Mononuclear cell (primary cell): ENCODE results near the gene ZFPM1. TPM values are rescaled to one million over a fixed set of nuclear protein-coding genes. Genes with fewer than 3 reads are reported as not detected.

Source experiments
- H3K27me3 ChIP-seq: 2 replicates; pipeline ENCODE4 v1.6.0; 2011; ENCODE audit warnings: low read length, control low read depth; ENCODE audit not compliant: insufficient read depth
- H3K4me1 ChIP-seq: 2 replicates; pipeline ENCODE4 v1.5.1; 2011; ENCODE audit warnings: mild to moderate bottlenecking, low read length, control low read depth; ENCODE audit not compliant: insufficient read depth
- H3K4me3 ChIP-seq: 2 replicates; pipeline ENCODE4 v1.5.1; 2011; ENCODE audit warnings: mild to moderate bottlenecking, low read length, moderate library complexity
- H3K9me3 ChIP-seq: 2 replicates; pipeline ENCODE4 v1.5.1; 2011; ENCODE audit warnings: low read depth, mild to moderate bottlenecking, control low read depth, low read length
- total RNA-seq: library from RNA; depleted of rRNA; stranded (reverse); fragments of >200 nt; gene quantifications from one replicate; pipeline ENCODE4 v1.2.3, GENCODE V29; 2012

Gene ZFPM1
- total RNA-seq, 1 donor, result 5.8 TPM

DNA sequence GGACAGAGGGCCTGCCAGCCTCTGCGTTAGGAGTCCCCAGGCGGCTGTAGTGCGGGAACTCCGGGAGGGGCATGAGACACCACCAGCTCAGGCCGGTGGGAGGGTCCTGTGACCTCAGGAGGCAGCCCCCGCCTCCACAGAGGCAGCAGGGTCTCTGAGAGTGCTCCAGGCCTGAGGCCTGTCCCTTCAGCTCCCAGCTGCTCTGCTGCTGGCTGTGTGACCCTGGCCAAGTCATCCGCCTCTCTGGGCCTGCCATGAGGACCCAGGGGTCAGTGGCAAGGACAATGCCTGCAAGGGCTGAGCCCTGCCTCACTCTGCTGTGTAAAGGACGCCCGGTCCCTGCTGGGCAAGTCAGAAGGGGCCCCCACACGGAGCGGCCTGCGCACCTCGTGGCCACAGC, 27.1 kb upstream of the ZFPM1 start:
- H3K27me3 ChIP-seq, result no peaks in the 10 kb centered on the region
- H3K4me3 ChIP-seq, result no peak overlapping the region
- peaks cover 9% of the 10 kb centered on the region for H3K4me1 ChIP-seq
- H3K9me3 ChIP-seq, result no peaks in the 10 kb centered on the region

- no peaks in the 10 kb centered on the region for H3K27me3 ChIP-seq
- no peaks in the 10 kb centered on the region for H3K9me3 ChIP-seq
- no peak overlapping the region for H3K4me3 ChIP-seq
- H3K4me1 ChIP-seq, result peaks cover 14% of the 10 kb centered on the region
Observed at GRCh38 chr16:88427376-88427775, 25.7 kb upstream of the ZFPM1 start.

- Histone ChIP-seq H3K4me1 (peaks cover 14% of the 10 kb centered on the region), H3K4me3 (no peak overlapping the region), H3K27me3 (no peaks in the 10 kb centered on the region), H3K9me3 (no peaks in the 10 kb centered on the region)
Observed at GRCh38 chr16:88428156-88428555, 24.9 kb upstream of the ZFPM1 start.

DNA sequence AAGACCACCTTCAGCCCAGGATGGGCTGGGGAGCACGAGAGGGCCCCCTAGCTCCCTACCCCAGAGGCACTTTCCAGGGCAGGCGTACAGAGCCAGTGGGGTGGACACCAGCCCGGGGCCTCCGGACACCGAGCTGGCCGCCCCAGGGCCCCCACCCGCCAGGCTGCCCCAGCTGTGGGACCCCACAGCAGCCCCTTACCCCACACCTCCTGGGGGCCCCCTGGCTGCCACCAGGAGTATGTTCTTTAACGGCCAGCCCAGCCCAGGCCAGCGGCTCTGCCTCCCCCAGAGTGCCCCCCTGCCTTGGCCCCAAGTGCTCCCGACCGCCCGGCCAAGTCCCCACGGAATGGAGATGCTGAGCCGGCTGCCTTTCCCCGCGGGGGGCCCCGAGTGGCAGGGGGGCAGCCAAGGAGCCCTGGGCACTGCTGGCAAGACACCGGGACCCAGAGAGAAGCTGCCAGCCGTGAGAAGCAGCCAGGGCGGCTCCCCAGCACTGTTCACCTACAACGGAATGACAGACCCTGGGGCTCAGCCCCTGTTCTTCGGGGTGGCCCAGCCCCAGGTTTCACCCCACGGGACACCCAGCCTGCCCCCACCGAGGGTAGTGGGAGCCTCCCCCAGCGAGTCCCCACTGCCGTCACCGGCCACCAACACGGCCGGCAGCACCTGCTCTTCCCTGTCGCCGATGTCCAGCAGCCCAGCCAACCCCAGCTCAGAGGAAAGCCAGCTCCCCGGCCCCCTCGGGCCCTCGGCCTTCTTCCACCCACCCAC, 24.3 kb upstream of the ZFPM1 start:
- Histone ChIP-seq H3K27me3 (no peaks in the 10 kb centered on the region), H3K4me1 (peaks cover 14% of the 10 kb centered on the region), H3K9me3 (no peaks in the 10 kb centered on the region), H3K4me3 (no peak overlapping the region)

- H3K27me3 ChIP-seq, result no peaks in the 10 kb centered on the region
- H3K4me3 ChIP-seq, result peak overlapping the region; percentile 41
- H3K9me3 ChIP-seq, result no peaks in the 10 kb centered on the region
- peaks cover 14% of the 10 kb centered on the region for H3K4me1 ChIP-seq
Observed at GRCh38 chr16:88429387-88430184, 23.5 kb upstream of the ZFPM1 start.

DNA sequence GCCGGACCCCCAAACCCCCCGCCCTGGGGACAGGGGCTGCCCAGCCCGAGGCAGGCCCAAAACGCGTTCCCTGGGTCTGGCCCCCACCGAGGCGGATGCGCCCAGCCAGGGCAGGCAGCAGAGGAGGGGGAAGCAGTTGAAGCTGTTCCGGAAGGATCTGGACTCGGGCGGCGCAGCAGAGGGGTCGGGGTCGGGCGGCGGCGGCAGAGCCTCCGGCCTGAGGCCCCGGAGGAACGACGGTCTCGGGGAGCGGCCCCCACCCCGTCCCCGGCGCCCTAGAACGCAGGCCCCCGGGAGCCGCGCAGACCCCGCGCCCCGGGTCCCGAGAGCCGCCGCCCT, 22.9 kb upstream of the ZFPM1 start:
- Histone ChIP-seq H3K4me3 (peak overlapping the region; percentile 41), H3K4me1 (peaks cover 14% of the 10 kb centered on the region), H3K9me3 (no peaks in the 10 kb centered on the region), H3K27me3 (no peaks in the 10 kb centered on the region)

GRCh38 chr16:88430524-88431446, 22.3 kb upstream of the ZFPM1 start:
- no peaks in the 10 kb centered on the region for H3K27me3 ChIP-seq
- H3K4me1 ChIP-seq, result peaks cover 14% of the 10 kb centered on the region
- H3K9me3 ChIP-seq, result no peaks in the 10 kb centered on the region
- H3K4me3 ChIP-seq, result peak overlapping the region; percentile 41

GRCh38 chr16:88431651-88432050, 21.4 kb upstream of the ZFPM1 start:
- H3K4me3 ChIP-seq, result no peak overlapping the region
- no peaks in the 10 kb centered on the region for H3K27me3 ChIP-seq
- peaks cover 14% of the 10 kb centered on the region for H3K4me1 ChIP-seq
- no peaks in the 10 kb centered on the region for H3K9me3 ChIP-seq

DNA sequence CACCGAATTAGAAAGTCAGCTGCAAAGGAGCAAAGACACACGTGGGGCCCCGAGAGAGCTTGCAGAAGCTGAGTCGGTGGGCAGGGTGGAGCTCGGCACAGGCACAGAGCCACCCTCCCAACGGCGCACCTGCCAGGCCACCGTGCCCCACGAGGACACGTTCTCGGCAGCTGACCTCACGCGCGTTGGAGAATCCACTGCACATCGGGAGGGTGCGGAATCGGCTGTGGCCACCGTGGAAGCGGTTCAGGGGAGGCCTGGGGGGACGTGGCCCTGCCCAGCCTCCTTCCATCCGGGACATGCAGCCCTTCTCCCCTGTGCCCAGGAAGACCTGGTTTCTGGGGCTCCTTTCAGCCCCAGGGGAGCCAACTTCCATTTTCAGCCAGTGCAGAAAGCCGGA, 20.9 kb upstream of the ZFPM1 start:
- Histone ChIP-seq H3K27me3 (no peaks in the 10 kb centered on the region), H3K9me3 (no peaks in the 10 kb centered on the region), H3K4me1 (peaks cover 14% of the 10 kb centered on the region), H3K4me3 (no peak overlapping the region)

DNA sequence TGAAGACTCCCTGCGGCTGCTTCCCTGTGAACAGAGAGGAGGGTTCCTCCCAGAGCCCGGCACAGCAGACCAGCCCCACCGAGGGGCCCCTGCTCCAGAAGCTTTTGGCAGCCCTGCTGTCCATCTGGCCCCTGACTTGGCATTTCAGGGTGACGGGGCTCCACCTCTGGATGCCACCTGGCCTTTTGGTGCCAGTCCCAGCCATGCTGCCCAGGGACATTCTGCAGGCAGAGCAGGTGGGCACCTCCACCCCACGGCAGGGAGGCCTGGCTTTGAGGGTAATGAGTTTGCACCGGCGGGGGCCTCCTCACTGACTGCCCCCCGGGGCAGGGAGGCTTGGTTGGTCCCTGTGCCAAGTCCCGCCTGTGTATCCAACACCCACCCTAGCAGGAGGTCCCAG, 20.3 kb upstream of the ZFPM1 start:
- H3K27me3 ChIP-seq, result no peaks in the 10 kb centered on the region
- H3K4me3 ChIP-seq, result no peak overlapping the region
- peaks cover 14% of the 10 kb centered on the region for H3K4me1 ChIP-seq
- H3K9me3 ChIP-seq, result no peaks in the 10 kb centered on the region

DNA sequence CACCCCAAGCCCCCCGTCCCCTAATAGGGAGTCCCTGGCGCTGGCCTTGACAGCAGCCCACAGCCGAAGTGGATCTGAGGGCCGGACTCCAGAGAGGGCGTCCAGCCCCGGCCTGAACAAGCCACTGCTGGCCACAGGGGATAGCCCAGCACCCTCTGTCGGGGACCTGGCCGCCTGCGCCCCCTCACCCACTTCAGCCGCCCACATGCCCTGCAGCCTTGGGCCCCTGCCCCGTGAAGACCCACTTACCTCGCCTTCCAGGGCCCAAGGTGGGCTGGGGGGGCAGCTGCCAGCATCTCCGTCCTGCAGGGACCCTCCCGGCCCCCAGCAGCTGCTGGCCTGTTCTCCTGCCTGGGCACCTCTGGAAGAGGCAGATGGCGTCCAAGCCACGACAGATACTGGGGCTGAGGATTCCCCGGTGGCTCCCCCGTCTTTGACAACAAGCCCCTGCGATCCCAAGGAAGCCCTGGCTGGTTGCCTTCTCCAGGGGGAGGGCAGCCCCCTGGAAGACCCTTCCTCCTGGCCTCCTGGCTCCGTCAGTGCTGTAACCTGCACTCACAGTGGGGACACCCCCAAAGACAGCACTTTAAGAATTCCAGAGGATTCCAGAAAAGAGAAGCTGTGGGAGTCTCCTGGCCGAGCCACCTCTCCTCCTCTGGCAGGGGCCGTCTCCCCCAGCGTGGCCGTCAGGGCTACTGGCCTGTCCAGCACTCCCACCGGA, 19.3 kb upstream of the ZFPM1 start:
- Histone ChIP-seq H3K4me1 (peaks cover 14% of the 10 kb centered on the region), H3K9me3 (no peaks in the 10 kb centered on the region), H3K27me3 (no peaks in the 10 kb centered on the region), H3K4me3 (no peak overlapping the region)

- H3K9me3 ChIP-seq, result no peaks in the 10 kb centered on the region
Observed at GRCh38 chr16:88434353-88434690, 18.8 kb upstream of the ZFPM1 start.

GRCh38 chr16:88434746-88435145, 18.3 kb upstream of the ZFPM1 start:
- Histone ChIP-seq H3K9me3 (no peaks in the 10 kb centered on the region), H3K4me1 (peaks cover 12% of the 10 kb centered on the region), H3K4me3 (no peak overlapping the region), H3K27me3 (no peaks in the 10 kb centered on the region)

More at GRCh38 chr16:88434353-88434690, 18.8 kb upstream of the ZFPM1 start:
- no peaks in the 10 kb centered on the region for H3K27me3 ChIP-seq
- H3K4me1 ChIP-seq, result peaks cover 14% of the 10 kb centered on the region
- H3K4me3 ChIP-seq, result no peak overlapping the region

- Histone ChIP-seq H3K9me3 (no peaks in the 10 kb centered on the region), H3K4me1 (peaks cover 8% of the 10 kb centered on the region), H3K4me3 (no peak overlapping the region), H3K27me3 (no peaks in the 10 kb centered on the region)
Observed at GRCh38 chr16:88435437-88436355, 17.4 kb upstream of the ZFPM1 start.
